Measurements from ENCODE around the gene HBA1.
"Not testable (repeated sequence)": the region's sequence is repeated elsewhere in the genome, so short reads cannot be mapped to it uniquely, and the experiment has no call there.

Gene HBA1

DNA sequence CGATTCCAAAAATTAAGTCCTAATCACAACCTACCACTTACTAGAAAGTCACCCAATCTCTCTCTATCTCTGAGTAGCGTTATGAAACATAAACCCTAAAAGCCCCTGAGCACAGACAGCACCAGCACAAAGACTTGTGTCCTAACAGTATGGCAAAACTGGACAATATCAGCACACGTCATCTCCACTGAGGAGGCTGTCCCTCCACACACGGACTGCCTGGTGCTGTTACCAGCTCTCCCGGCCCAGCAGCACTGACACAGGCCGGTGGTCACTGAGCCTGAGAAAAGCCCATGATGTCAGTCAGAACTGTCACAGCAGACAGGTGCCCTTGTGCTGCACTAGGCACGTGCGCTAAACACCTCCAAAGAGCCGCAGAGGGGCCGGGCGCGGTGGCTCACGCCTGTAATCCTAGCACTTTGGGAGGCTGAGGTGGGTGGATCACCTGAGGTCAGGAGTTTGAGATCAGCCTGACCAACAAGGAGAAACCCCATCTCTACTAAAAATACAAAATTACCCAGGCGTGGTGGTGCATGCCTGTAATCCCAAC lies 35.2 kb downstream of the HBA1 start:
- DNase-seq: not testable (repeated sequence)

DNA sequence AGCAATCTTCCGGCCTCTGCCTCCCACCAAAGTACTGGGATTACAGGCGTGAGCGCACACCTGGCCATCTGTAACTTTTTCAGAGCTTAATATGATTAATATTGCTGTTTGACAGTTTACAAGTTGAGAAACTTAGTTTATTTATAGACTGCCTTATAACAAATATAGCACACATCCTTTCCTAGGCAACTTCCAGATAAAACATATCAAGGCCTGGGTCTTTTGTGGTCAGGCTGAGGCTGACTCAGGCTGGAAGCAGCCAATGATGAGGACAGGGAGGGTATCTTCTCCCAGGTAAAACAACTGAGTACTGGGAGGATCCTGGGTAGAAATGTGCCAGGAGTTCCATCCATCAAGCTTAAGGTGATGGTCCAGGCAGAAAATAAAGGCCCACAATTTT lies 36.5 kb downstream of the HBA1 start:
- DNase-seq: no peak

DNA sequence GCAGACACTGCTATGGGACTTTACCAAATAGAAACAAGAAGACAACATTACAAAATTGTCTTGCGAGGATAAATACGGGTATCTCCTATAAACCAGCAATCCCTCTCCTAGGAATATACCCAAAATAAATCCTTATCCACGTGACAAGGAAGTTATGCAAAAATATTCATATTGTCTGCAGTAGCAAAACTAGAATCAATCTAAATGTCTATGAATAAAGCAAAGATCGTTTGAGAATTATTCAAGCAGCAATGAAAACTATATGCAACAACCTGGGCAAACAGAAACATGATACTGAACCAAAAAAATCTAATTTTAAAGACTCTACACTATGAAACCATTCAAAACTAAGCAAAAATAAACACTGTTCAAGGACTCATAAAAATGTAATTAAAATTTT lies 43.5 kb downstream of the HBA1 start:
- no peak for DNase-seq
